ENCODE results near the gene TMEM196.

The TMEM196 gene

DNA sequence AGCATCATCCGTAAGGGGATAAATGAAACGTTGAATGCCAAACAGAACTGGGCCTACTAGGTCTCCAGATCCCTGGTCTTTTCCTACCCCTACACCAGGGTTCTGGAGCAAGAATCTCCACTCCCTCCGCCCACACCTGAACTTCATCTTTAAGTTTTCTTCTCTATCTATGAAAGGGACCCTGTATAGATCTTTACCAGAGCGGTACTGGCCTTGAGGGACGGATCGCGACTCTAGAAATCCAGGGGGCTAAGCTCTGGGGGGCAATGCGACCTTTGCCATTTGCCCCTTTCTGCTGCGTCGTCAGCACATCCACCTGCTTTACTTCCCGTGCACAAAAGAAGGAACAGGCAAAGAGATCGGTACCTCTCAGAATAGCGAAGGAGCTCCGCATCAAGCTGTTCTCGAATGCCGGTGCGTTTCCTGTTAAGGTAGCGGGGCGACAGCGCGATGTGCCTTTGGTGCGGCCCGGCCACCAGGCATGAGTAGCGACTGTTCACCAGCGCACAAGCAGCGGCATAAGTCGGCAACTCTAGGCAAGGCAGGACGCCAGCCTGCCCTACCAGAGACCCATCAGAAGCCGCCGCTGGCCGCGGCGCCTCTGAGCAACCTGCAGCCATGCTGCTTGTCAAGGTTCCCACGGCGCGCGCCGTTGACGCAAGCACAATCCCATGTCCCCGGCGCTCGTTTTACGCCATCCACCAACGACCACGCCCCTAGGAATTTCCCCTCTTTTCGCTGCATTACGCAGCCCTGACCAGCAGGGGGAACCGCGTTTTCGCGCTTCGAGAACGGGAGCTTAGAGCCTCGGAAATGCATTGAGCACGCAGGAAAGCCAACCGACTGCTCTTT, 64.8 kb downstream of the TMEM196 start, which contains the start of gene POLR1F:
TSS of gene POLR1F (minus strand) at position 641 of the 852 bp plus-strand sequence. CDS start at position 620, 21 bp downstream.
- peak; percentile 92 for DNase-seq (ENCODE audit: low read depth)
- TF ChIP-seq, protein P1, sequence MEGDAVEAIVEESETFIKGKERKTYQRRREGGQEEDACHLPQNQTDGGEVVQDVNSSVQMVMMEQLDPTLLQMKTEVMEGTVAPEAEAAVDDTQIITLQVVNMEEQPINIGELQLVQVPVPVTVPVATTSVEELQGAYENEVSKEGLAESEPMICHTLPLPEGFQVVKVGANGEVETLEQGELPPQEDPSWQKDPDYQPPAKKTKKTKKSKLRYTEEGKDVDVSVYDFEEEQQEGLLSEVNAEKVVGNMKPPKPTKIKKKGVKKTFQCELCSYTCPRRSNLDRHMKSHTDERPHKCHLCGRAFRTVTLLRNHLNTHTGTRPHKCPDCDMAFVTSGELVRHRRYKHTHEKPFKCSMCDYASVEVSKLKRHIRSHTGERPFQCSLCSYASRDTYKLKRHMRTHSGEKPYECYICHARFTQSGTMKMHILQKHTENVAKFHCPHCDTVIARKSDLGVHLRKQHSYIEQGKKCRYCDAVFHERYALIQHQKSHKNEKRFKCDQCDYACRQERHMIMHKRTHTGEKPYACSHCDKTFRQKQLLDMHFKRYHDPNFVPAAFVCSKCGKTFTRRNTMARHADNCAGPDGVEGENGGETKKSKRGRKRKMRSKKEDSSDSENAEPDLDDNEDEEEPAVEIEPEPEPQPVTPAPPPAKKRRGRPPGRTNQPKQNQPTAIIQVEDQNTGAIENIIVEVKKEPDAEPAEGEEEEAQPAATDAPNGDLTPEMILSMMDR (conservative IDR thresholded peaks at IDR 0.05; ENCODE audit: low read length), result peak; percentile 87
- H3K4me3 ChIP-seq (ENCODE audit: low read length), result peak within 1 kb of the TSS; percentile 92

DNA sequence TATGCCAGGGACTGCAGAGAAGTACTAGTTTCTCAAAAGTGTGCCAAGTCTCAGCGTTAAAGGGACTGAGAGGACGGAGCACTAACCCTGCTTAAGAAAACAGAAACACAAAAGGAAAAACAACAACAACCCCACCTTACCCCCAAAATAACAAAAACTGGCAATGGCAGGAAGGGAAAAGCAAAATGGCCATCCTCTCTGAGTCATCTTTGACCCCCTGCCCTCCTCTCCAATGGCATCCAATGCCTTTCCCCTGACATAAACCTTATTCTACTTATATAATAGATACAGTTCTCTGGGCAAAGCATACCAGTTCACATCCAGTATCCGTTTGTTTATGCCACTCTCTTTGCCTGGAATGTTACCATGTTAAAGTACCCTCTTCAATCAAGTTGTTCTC, 66.2 kb downstream of the TMEM196 start:
- TF ChIP-seq, protein P1 (conservative IDR thresholded peaks at IDR 0.05; ENCODE audit: low read length), result no peak
- H3K4me3 ChIP-seq (ENCODE audit: low read length), result peak overlapping the region; percentile 92
- no peak for DNase-seq (ENCODE audit: low read depth)

DNA sequence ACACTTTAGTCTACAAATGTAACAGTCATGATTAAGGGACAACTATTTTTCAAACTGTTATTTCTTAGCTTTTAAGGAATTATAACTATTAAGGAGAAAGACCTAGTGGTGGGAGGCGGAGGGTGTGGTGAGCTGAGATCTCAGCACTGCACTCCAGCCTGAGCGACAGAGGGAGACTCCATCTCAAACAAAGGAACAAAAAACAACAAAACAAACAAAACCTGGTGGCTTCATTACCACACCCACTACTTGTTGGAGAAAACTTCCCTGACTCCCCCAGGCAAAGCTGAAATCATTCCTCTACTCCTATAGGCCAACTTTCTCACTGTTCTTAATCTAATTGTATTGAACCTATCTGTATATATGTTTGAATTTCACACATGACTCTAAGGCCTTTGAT, 67.8 kb downstream of the TMEM196 start:
- no peak overlapping the region for H3K4me3 ChIP-seq (ENCODE audit: low read length)
- DNase-seq (ENCODE audit: low read depth), result no peak
- TF ChIP-seq, protein P1 (conservative IDR thresholded peaks at IDR 0.05; ENCODE audit: low read length), result no peak

DNA sequence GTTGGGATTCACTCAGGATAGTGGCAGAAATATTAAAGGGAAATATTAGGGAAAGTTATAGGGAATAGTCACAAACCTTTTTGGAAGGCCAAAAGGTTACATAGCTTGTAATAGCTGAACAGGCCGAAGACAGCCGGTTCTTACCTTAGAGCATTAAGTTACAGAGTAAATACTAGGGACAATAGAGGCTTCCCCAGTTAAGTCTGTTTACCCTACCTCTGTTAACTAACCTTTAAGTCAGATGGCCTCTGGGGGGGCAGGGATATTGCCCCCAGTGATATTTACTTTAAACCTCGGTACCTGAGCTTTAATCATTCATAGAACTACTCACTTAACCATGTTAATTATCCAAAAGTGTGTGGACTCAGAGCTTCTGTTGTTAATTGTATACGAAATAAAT, 71.9 kb downstream of the TMEM196 start:
- TF ChIP-seq, protein P1 (conservative IDR thresholded peaks at IDR 0.05; ENCODE audit: low read length), result no peak
- no peak overlapping the region for H3K4me3 ChIP-seq (ENCODE audit: low read length)
- no peak for DNase-seq (ENCODE audit: low read depth)

DNA sequence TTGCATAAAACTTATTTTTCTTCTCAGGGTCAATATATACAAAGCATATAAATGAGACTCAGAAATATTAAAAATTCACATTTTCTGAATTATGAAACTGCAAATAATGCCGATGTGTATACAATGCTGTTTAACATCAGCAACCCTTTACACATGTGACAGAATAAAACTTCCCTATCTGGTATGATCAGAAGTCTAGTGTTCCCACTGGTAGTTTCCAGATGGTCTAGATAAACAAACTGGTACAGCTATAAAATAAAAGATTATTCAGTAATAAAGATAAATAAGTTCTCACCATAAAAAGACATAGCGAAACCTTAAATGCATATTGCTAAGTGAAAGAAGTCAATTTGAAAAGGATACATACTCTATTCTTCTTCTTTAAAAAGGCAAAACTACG, 72.5 kb downstream of the TMEM196 start:
- no peak overlapping the region for H3K4me3 ChIP-seq (ENCODE audit: low read length)
- TF ChIP-seq, protein P1 (conservative IDR thresholded peaks at IDR 0.05; ENCODE audit: low read length), result no peak
- no peak for DNase-seq (ENCODE audit: low read depth)

DNA sequence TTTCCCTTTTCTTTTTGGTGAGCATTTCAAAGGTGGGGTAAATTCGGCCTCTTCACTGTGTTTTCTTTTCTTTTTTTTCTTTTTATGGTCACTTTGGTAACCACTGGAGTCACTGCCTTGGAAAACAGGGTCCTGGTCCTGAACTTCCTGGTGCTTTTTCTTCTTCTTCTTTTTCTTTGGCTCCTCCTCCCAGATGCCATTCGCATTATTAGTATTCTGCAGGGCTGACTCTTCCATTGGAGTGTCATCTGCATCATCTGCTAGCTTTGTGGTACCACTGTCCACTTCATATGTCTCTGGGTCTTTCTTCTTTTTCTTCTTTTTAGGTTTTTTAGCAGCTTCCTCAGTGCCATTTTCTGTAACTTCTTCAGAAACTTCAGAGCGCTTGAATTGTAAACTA, 75.1 kb downstream of the TMEM196 start:
- DNase-seq (ENCODE audit: low read depth), result no peak
- no peak overlapping the region for H3K4me3 ChIP-seq (ENCODE audit: low read length)
- TF ChIP-seq, protein P1 (conservative IDR thresholded peaks at IDR 0.05; ENCODE audit: low read length), result no peak

DNA sequence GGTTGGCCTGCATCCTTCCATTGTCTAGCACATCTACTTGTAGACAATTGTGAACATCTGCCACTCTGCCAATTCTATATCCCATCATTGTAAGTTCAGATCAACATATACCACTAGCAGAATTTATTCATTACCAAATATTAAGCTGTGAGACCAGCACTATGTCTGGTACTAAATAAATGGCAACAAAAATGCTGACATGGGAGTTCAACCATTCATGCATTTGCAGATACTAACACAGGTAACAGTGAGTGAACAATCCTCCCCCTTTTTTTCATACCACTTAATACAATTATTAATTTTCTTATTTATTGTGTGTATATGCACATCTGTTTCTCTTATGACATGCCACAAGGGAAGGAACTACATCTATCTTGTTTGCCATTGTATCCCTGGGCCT, 76.5 kb downstream of the TMEM196 start:
- no peak overlapping the region for H3K4me3 ChIP-seq (ENCODE audit: low read length)
- DNase-seq (ENCODE audit: low read depth), result no peak
- TF ChIP-seq, protein P1 (conservative IDR thresholded peaks at IDR 0.05; ENCODE audit: low read length), result no peak
